ENCODE measurements around the gene TMEM132A. TPM values are rescaled to one million over a fixed set of nuclear protein-coding genes. Genes with fewer than 3 reads are reported as not detected.

Gene TMEM132A
- total and polyA plus RNA-seq, 2 of the 13 experiments (the other 11 are each of a cell fraction or from before 2014, with no cell fraction given), result 11.1 to 32.9 TPM

GRCh38 chr11:60924110-60924905 lies at the start of gene TMEM132A (continued):
- no peak for TF ChIP-seq SNAPC4 (CRISPR knock-in tag; IDR thresholded peaks at IDR 0.05)
- TF ChIP-seq ARNT2 (CRISPR knock-in tag; IDR thresholded peaks at IDR 0.05; ENCODE audit: low read depth), result peak; percentile 69; the same call in 1 of the 2 replicates
- no peak for TF ChIP-seq HNRNPUL1 (IDR thresholded peaks at IDR 0.05; ENCODE audit: low read depth, low read length)
- TF ChIP-seq ATF6 (CRISPR knock-in tag; conservative IDR thresholded peaks at IDR 0.05), result no peak
- no peak for TF ChIP-seq ZZZ3 (CRISPR knock-in tag; IDR thresholded peaks at IDR 0.05; ENCODE audit: borderline replicate concordance)
- TF ChIP-seq ZHX1 (CRISPR knock-in tag; IDR thresholded peaks at IDR 0.05; ENCODE audit: low read depth), result no peak
- TF ChIP-seq CAMTA2 (CRISPR knock-in tag; IDR thresholded peaks at IDR 0.05; ENCODE audit: borderline replicate concordance), result no peak
- no peak for TF ChIP-seq HMGXB3 (CRISPR knock-in tag; IDR thresholded peaks at IDR 0.05; ENCODE audit: borderline replicate concordance)
- TF ChIP-seq MBD4 (IDR thresholded peaks at IDR 0.05; ENCODE audit: borderline replicate concordance, low read length), result no peak
- TF ChIP-seq ZNF138 (CRISPR knock-in tag; IDR thresholded peaks at IDR 0.05; ENCODE audit: low read depth), result 0 out of 2 replicates have a peak, but pooled peaks have one; percentile 42
- no peak for TF ChIP-seq JUND (CRISPR knock-in tag; IDR thresholded peaks at IDR 0.05)
- TF ChIP-seq ARNTL (CRISPR knock-in tag; IDR thresholded peaks at IDR 0.05), result no peak
- TF ChIP-seq ZNF616 (CRISPR knock-in tag; IDR thresholded peaks at IDR 0.05; ENCODE audit: low read depth), result no peak
- no peak for TF ChIP-seq NFATC3 (CRISPR knock-in tag; IDR thresholded peaks at IDR 0.05)
